CD4-positive, alpha-beta T cell treated with Interleukin-1 beta for 1 hour (primary cell): ENCODE measurements around the gene PLET1.

Source experiments
- DNase-seq, 2 donors: peaks; one replicate each; pipeline ENCODE4 v3.0.0-alpha.2; 2020 to 2022

Gene PLET1

GRCh38 chr11:112237451-112237850 is 23.2 kb downstream of the PLET1 start:
- no peak for DNase-seq

- DNase-seq: no peak
Observed at GRCh38 chr11:112235750-112236390, 24.8 kb downstream of the PLET1 start.

GRCh38 chr11:112231952-112232351 is 28.7 kb downstream of the PLET1 start:
- no peak for DNase-seq

GRCh38 chr11:112229746-112230433 is 30.8 kb downstream of the PLET1 start:
- no peak for DNase-seq

GRCh38 chr11:112229159-112229558 is 31.5 kb downstream of the PLET1 start:
- no peak for DNase-seq

- DNase-seq: no peak
Observed at GRCh38 chr11:112228706-112229105, 32.0 kb downstream of the PLET1 start.

- no peak for DNase-seq
Observed at GRCh38 chr11:112227471-112227870, 33.2 kb downstream of the PLET1 start.

GRCh38 chr11:112226831-112227401 is 33.7 kb downstream of the PLET1 start:
- DNase-seq: no peak

- DNase-seq: peak; percentile 88 to 89
Observed at GRCh38 chr11:112226062-112226830, 34.4 kb downstream of the PLET1 start, which contains the start of gene PTS. Gene PTS (plus strand): TSS chr11:112226428. CDS start chr11:112226444, 16 bp downstream.

- no peak for DNase-seq
Observed at GRCh38 chr11:112225753-112226061, 35.0 kb downstream of the PLET1 start.

- no peak for DNase-seq
Observed at GRCh38 chr11:112223754-112224532, 36.7 kb downstream of the PLET1 start.

- no peak for DNase-seq
Observed at GRCh38 chr11:112223121-112223520, 37.5 kb downstream of the PLET1 start.

- no peak for DNase-seq
Observed at GRCh38 chr11:112222303-112222702, 38.4 kb downstream of the PLET1 start.

GRCh38 chr11:112221274-112221835 is 39.3 kb downstream of the PLET1 start:
- no peak for DNase-seq

- peak; percentile 59 to 81 for DNase-seq
Observed at GRCh38 chr11:112219476-112220232, 41.0 kb downstream of the PLET1 start.

GRCh38 chr11:112216561-112217105 is 44.0 kb downstream of the PLET1 start:
- no peak for DNase-seq

GRCh38 chr11:112215621-112216020 is 45.0 kb downstream of the PLET1 start:
- no peak for DNase-seq

GRCh38 chr11:112213753-112214152 is 46.9 kb downstream of the PLET1 start:
- no peak for DNase-seq

- DNase-seq: no peak
Observed at GRCh38 chr11:112212710-112213109, 48.0 kb downstream of the PLET1 start.

GRCh38 chr11:112212290-112212689 is 48.4 kb downstream of the PLET1 start:
- DNase-seq: no peak

GRCh38 chr11:112211536-112211935 is 49.1 kb downstream of the PLET1 start:
- no peak for DNase-seq
